Upper lobe of left lung (tissue), 6 donors: ENCODE results near the gene MYLK. TPM values are rescaled to one million over a fixed set of nuclear protein-coding genes. Genes with fewer than 3 reads are reported as not detected.
A peak's percentile ranks its signal among the peaks of the same experiment; 100 is the strongest.
"Not testable (repeated sequence)": the region's sequence is repeated elsewhere in the genome, so short reads cannot be mapped to it uniquely, and the experiment has no call there.

Experiments used
- ATAC-seq, 2 donors: fragments of 200-7000 bp; cut with Tn5 transposase; one replicate each; pipeline ENCODE4 v1.9.1; 2022; ENCODE audit warnings: mild to moderate bottlenecking in 2 of 2, moderate library complexity in 2 of 2; ENCODE audit not compliant: low FRiP score in 2 of 2
- DNase-seq, 2 donors: peaks; one replicate each; pipeline ENCODE4 v3.0.0-alpha.2; 2019 to 2020
- H3K27ac ChIP-seq, 4 donors: fragments of 200-600 bp; sonication (generic); one replicate each; pipeline ENCODE4 v1.5.1; 2016 to 2019
- H3K27me3 ChIP-seq, 4 donors: fragments of 200-600 bp; sonication (generic); one replicate each; pipeline ENCODE4 v1.5.1; 2017 to 2019
- H3K36me3 ChIP-seq, 4 donors: fragments of 200-600 bp; sonication (generic); one replicate each; pipeline ENCODE4 v1.5.1; 2016 to 2019
- H3K4me1 ChIP-seq, 4 donors: fragments of 200-600 bp; sonication (generic); one replicate each; pipeline ENCODE4 v1.5.1; 2018 to 2019
- H3K4me3 ChIP-seq, 4 donors: fragments of 200-600 bp; sonication (generic); one replicate each; pipeline ENCODE4 v1.5.1; 2017 to 2019; ENCODE audit warnings: mild to moderate bottlenecking in 2 of 4, moderate library complexity in 1 of 4
- H3K9me3 ChIP-seq, 4 donors: fragments of 200-600 bp; sonication (generic); one replicate each; pipeline ENCODE4 v1.5.1; 2018 to 2019
- CTCF ChIP-seq, 6 experiments: fragments of 450-650 bp in 4 of 6; fragments of 200-600 bp in 2 of 6; sonication (generic) in 2 of 6; IDR thresholded peaks; one replicate each; pipeline ENCODE4 v1.5.1; 2016 to 2019; ENCODE audit warnings: antibody characterized with exemption in 6 of 6
- EP300 ChIP-seq, 4 donors: sonication (generic); formaldehyde crosslinking; IDR thresholded peaks; one replicate each; pipeline ENCODE4 v1.5.1; 2017; ENCODE audit warnings: antibody characterized with exemption in 4 of 4, control low read depth in 2 of 4
- POLR2A ChIP-seq, 4 donors: fragments of 450-650 bp; IDR thresholded peaks; one replicate each; pipeline ENCODE4 v1.5.1; 2016 to 2017; ENCODE audit warnings: antibody characterized with exemption in 4 of 4, mild to moderate bottlenecking in 2 of 4
- POLR2AphosphoS5 ChIP-seq, 2 donors: sonication (generic); formaldehyde crosslinking; IDR thresholded peaks; one replicate each; pipeline ENCODE4 v1.5.1; 2017; ENCODE audit warnings: antibody characterized with exemption in 2 of 2
- WGBS, 2 donors: methylation state at CpG; one replicate each; pipeline ENCODE4 v1.1.5; 2017 to 2018; 5-methylcytosine and 5-hydroxymethylcytosine counted together
- total RNA-seq, 6 donors: library from RNA; depleted of rRNA in 4 of 6; stranded (reverse); fragments of >200 nt in 4 of 6; gene quantifications; one replicate each; pipeline versions ENCODE4 v1.1.0 to v1.2.1, GENCODE V29; 2016 to 2021
- donor health status: DM: no; HTN: no; CAD: no; lungs with moderate emphysema.
- donor health status: DM: no; HTN: yes; CAD: no; lungs with severe emphysema.

The MYLK gene
- total RNA-seq, 6 donors from 2014 or later: 105 to 378 (median 160) TPM

GRCh38 chr3:123720638-123721037, 163.5 kb downstream of the MYLK start:
- Histone ChIP-seq H3K4me3 (no peak overlapping the region), H3K36me3 (no peaks in the 10 kb centered on the region), H3K4me1 (peaks cover 5 to 16% (median 10%) of the 10 kb centered on the region in 4 donors), H3K27ac (peak overlapping the region in 3 of 4 donors; percentile 54 to 56 (median 54)), H3K9me3 (no peaks in the 10 kb centered on the region), H3K27me3 (no peaks in the 10 kb centered on the region)
- WGBS, 2 donors: 58 to 62% methylated on average over 5 to 6 of the region's 6 CpGs
- ATAC-seq: no peak
- no peak for TF ChIP-seq POLR2A (IDR thresholded peaks at IDR 0.05)
- no peak for TF ChIP-seq EP300 (IDR thresholded peaks at IDR 0.05)
- no peak for DNase-seq

GRCh38 chr3:123719862-123720453, 164.2 kb downstream of the MYLK start:
- no peak overlapping the region for H3K4me3 ChIP-seq
- no peaks in the 10 kb centered on the region for H3K9me3 ChIP-seq
- ATAC-seq (peak; percentile 3 to 23), DNase-seq (peak in 1 of 2 donors; percentile 82)
- TF ChIP-seq EP300 (IDR thresholded peaks at IDR 0.05): no peak
- no peak for TF ChIP-seq CTCF (IDR thresholded peaks at IDR 0.05)
- TF ChIP-seq POLR2AphosphoS5 (IDR thresholded peaks at IDR 0.05): no peak
- TF ChIP-seq POLR2A (IDR thresholded peaks at IDR 0.05): no peak
- H3K36me3 ChIP-seq: no peaks in the 10 kb centered on the region
- peak overlapping the region in 3 of 4 donors; percentile 54 for H3K27ac ChIP-seq
- WGBS, 2 donors: 70% methylated on average over 6 to 14 of the region's 14 CpGs
- H3K27me3 ChIP-seq: no peaks in the 10 kb centered on the region
- H3K4me1 ChIP-seq: peaks cover 5 to 16% (median 10%) of the 10 kb centered on the region in 4 donors

GRCh38 chr3:123719061-123719756, 164.9 kb downstream of the MYLK start:
- H3K9me3 ChIP-seq, H3K4me3 ChIP-seq, H3K36me3 ChIP-seq, H3K27me3 ChIP-seq: not testable (repeated sequence)
- TF ChIP-seq CTCF (IDR thresholded peaks at IDR 0.05): peak; percentile 32 to 66 (median 59)
- TF ChIP-seq POLR2AphosphoS5 (IDR thresholded peaks at IDR 0.05): peak in 1 of 2 donors; percentile 27
- WGBS, 2 donors: 23% methylated on average over 9 to 11 of the region's 15 CpGs
- peak; percentile 26 to 72 for DNase-seq
- peak overlapping the region in 2 of 4 donors; percentile 54 for H3K27ac ChIP-seq
- H3K4me1 ChIP-seq: peaks cover 5 to 16% (median 10%) of the 10 kb centered on the region in 4 donors
- peak; percentile 84 to 88 for ATAC-seq

GRCh38 chr3:123718108-123718507, 166.0 kb downstream of the MYLK start:
- no peaks in the 10 kb centered on the region for H3K36me3 ChIP-seq
- WGBS, 2 donors: 82 to 85% methylated on average over 4 to 5 of the region's 5 CpGs
- no peak for DNase-seq
- H3K27ac ChIP-seq: peak overlapping the region in 1 of 4 donors; percentile 16
- H3K4me3 ChIP-seq: no peak overlapping the region
- TF ChIP-seq POLR2AphosphoS5 (IDR thresholded peaks at IDR 0.05) (no peak), POLR2A (IDR thresholded peaks at IDR 0.05) (no peak), EP300 (IDR thresholded peaks at IDR 0.05) (no peak), CTCF (IDR thresholded peaks at IDR 0.05) (no peak)
- H3K4me1 ChIP-seq: peaks cover under 1 to 12% (median 7%) of the 10 kb centered on the region in 4 donors
- ATAC-seq: no peak
- no peaks in the 10 kb centered on the region for H3K27me3 ChIP-seq
- no peaks in the 10 kb centered on the region for H3K9me3 ChIP-seq

GRCh38 chr3:123717451-123717850, 166.7 kb downstream of the MYLK start:
- DNase-seq, H3K36me3 ChIP-seq, H3K9me3 ChIP-seq, H3K4me3 ChIP-seq, ATAC-seq, H3K27me3 ChIP-seq, H3K27ac ChIP-seq: not testable (repeated sequence)
- 55 to 64% methylated on average over 2 of the region's 2 CpGs for WGBS, 2 donors
- H3K4me1 ChIP-seq: peaks cover 0 to 13% (median 8%) of the 10 kb centered on the region in 4 donors
